ENCODE results near the gene CHCHD3. TPM values are rescaled to one million over a fixed set of nuclear protein-coding genes. Genes with fewer than 3 reads are reported as not detected.
"Not testable (repeated sequence)": the region's sequence is repeated elsewhere in the genome, so short reads cannot be mapped to it uniquely, and the experiment has no call there.

Gene CHCHD3
- total and polyA plus RNA-seq, 7 experiments from 2014 or later = 25.6 to 49.7 (median 38.6) TPM

DNA sequence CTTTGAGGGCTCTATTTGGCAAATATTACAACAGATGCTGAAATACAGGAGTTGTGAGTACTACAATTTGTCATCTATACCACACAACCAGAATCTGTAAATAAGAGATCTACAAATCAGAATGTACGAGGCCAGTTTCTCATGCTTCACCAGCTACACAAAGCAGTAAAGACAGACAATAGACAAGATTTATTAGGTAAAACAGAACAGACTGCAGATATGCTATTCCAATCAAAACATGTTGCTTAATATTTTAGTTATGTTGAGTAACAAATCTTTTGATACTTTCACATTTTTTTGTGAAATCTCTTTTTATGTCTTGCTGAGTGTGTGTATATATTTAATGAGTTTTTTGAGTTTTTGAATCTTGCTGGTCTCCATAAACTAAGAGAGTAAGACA lies 109.1 kb downstream of the CHCHD3 start:
- intact Hi-C loops (cut with micrococcal nuclease) = no loop called here
- Histone ChIP-seq H3K27me3 (ENCODE audit: control insufficient read depth in 2 of 2, insufficient read depth in 2 of 2, low read length in 2 of 2) (no peaks in the 10 kb centered on the region), H3K9me3 (ENCODE audit: control insufficient read depth in 2 of 3, low read length in 3 of 3) (no peaks in the 10 kb centered on the region), H3K4me1 (ENCODE audit: control insufficient read depth in 2 of 2, insufficient read depth in 2 of 2, low read length in 2 of 2) (no peaks in the 10 kb centered on the region), H3K4me3 (ENCODE audit: low read length) (no peak overlapping the region), H3K36me3 (ENCODE audit: control insufficient read depth in 2 of 3, insufficient read depth in 3 of 3, low read length in 3 of 3) (peaks cover 0 to 15% (median 0%) of the 10 kb centered on the region in 3 experiments), H3K27ac (ENCODE audit: low read depth, low read length) (no peak overlapping the region)
- CTCF ChIA-PET = interaction anchor here (0.6 kb wide), 1 partner anchor 78 kb away, joined by 3 read pairs; no protein-coding TSS in a partner anchor
- Mint-ChIP-seq H3K4me3 (no peak overlapping the region), H3K4me1 (peaks cover 3 to 13% (median 11%) of the 10 kb centered on the region in 7 donors), H3K9me3 (no peaks in the 10 kb centered on the region), H3K36me3 (peaks cover 6 to 70% (median 35%) of the 10 kb centered on the region in 5 donors), H3K27ac (no peak overlapping the region), H3K27me3 (no peaks in the 10 kb centered on the region)
- POLR2A ChIA-PET = no interaction called here
- ATAC-seq (no peak), DNase-seq (no peak)

DNA sequence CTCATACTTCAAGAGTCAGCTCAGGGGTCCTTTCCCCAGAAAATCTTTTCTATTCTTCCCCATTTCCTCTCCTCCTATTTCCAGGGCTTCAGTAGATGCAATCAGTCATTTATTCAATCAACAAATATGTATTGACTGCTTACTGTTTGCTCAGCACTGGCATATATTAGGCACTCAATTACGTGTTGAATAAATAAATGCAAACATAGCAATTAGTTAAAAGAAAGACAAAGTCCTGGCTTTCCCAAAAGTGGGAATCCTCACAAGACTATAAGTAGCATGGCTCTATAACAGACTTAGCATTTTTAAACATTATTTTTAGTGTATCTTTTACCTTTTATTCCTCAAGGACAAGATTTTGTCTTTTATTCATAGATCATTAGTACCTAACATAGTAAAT lies 111.6 kb downstream of the CHCHD3 start:
- no peak overlapping the region for H3K27ac ChIP-seq (ENCODE audit: low read depth, low read length)
- H3K4me1 ChIP-seq (ENCODE audit: control insufficient read depth in 2 of 2, insufficient read depth in 2 of 2, low read length in 2 of 2) = no peaks in the 10 kb centered on the region
- Mint-ChIP-seq H3K27me3 (no peaks in the 10 kb centered on the region), H3K4me3 (no peak overlapping the region), H3K9me3 (no peaks in the 10 kb centered on the region), H3K36me3 (peaks cover 6 to 63% (median 31%) of the 10 kb centered on the region in 5 donors), H3K4me1 (peaks cover 0 to 15% (median 6%) of the 10 kb centered on the region in 7 donors), H3K27ac (no peak overlapping the region)
- H3K9me3 ChIP-seq (ENCODE audit: control insufficient read depth in 2 of 3, low read length in 3 of 3) = no peaks in the 10 kb centered on the region
- no peak for DNase-seq
- POLR2A ChIA-PET = no interaction called here
- ATAC-seq = no peak
- no peak overlapping the region for H3K4me3 ChIP-seq (ENCODE audit: low read length)
- CTCF ChIA-PET = no interaction called here
- H3K27me3 ChIP-seq (ENCODE audit: control insufficient read depth in 2 of 2, insufficient read depth in 2 of 2, low read length in 2 of 2) = no peaks in the 10 kb centered on the region
- intact Hi-C loops (cut with micrococcal nuclease) = no loop called here
- peaks cover 0 to 15% (median 0%) of the 10 kb centered on the region in 3 experiments for H3K36me3 ChIP-seq (ENCODE audit: control insufficient read depth in 2 of 3, insufficient read depth in 3 of 3, low read length in 3 of 3)

DNA sequence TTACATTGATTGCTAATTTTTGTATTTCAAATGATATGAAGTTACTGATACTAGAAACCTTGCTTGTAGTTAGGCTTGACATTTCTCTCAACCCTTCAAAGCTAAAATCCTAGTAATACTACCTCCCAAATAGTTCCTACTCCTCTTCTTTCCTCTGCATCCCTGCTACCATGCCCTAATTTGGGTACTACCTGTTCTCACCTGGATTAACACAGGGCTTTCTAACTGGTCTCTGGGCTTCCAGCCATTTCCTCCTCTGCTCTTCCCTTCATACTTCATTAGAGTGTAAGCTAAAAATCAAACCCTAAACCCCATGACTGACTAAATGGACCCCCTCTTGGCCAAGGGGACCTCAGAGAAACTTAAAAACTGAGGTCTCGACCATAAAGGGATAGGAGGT lies 112.4 kb downstream of the CHCHD3 start:
- H3K27ac ChIP-seq (ENCODE audit: low read depth, low read length) = no peak overlapping the region
- H3K4me3 ChIP-seq (ENCODE audit: low read length) = no peak overlapping the region
- H3K4me1 ChIP-seq (ENCODE audit: control insufficient read depth in 2 of 2, insufficient read depth in 2 of 2, low read length in 2 of 2) = no peaks in the 10 kb centered on the region
- H3K9me3 ChIP-seq (ENCODE audit: control insufficient read depth in 2 of 3, low read length in 3 of 3) = no peaks in the 10 kb centered on the region
- DNase-seq (no peak), ATAC-seq (no peak)
- Mint-ChIP-seq H3K27ac (no peak overlapping the region), H3K4me3 (no peak overlapping the region), H3K27me3 (no peaks in the 10 kb centered on the region), H3K4me1 (peaks cover 0 to 15% (median 6%) of the 10 kb centered on the region in 7 donors), H3K9me3 (no peaks in the 10 kb centered on the region), H3K36me3 (peaks cover 6 to 59% (median 31%) of the 10 kb centered on the region in 5 donors)
- POLR2A ChIA-PET = no interaction called here
- H3K36me3 ChIP-seq (ENCODE audit: control insufficient read depth in 2 of 3, insufficient read depth in 3 of 3, low read length in 3 of 3) = peaks cover 0 to 10% (median 0%) of the 10 kb centered on the region in 3 experiments
- no peaks in the 10 kb centered on the region for H3K27me3 ChIP-seq (ENCODE audit: control insufficient read depth in 2 of 2, insufficient read depth in 2 of 2, low read length in 2 of 2)
- intact Hi-C loops (cut with micrococcal nuclease) = no loop called here
- CTCF ChIA-PET = no interaction called here

DNA sequence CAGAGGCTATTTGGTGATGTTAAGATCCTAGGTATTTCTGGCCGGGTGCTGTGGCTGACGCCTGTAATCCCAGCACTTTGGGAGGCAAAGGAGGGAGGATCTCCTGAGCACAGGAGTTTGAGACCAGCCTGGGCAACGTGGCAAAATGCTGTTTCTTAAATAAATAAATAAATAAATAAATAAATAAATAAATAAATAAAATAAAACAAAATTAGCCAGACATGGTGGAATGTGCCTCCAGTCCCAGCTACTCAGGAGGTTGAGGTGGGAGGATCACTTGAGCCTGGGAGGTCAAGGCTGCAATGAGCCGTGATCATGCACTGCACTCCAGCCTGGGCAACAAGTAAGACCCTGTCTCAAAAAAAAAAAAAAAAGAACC lies 114.4 kb downstream of the CHCHD3 start:
- H3K4me3 ChIP-seq (ENCODE audit: low read length); H3K9me3 Mint-ChIP-seq; H3K27me3 ChIP-seq (ENCODE audit: control insufficient read depth in 2 of 2, insufficient read depth in 2 of 2, low read length in 2 of 2); ATAC-seq; H3K27ac Mint-ChIP-seq; H3K4me1 ChIP-seq (ENCODE audit: control insufficient read depth in 2 of 2, insufficient read depth in 2 of 2, low read length in 2 of 2); POLR2A ChIA-PET; DNase-seq; H3K4me3 Mint-ChIP-seq; H3K27ac ChIP-seq (ENCODE audit: low read depth, low read length); H3K9me3 ChIP-seq (ENCODE audit: control insufficient read depth in 2 of 3, low read length in 3 of 3); H3K36me3 ChIP-seq (ENCODE audit: control insufficient read depth in 2 of 3, insufficient read depth in 3 of 3, low read length in 3 of 3); H3K27me3 Mint-ChIP-seq; CTCF ChIA-PET; intact Hi-C loops (cut with micrococcal nuclease): not testable (repeated sequence)
- Mint-ChIP-seq H3K4me1 (peaks cover 0 to 13% (median 6%) of the 10 kb centered on the region in 7 donors), H3K36me3 (peaks cover 0 to 40% (median 16%) of the 10 kb centered on the region in 5 donors)

DNA sequence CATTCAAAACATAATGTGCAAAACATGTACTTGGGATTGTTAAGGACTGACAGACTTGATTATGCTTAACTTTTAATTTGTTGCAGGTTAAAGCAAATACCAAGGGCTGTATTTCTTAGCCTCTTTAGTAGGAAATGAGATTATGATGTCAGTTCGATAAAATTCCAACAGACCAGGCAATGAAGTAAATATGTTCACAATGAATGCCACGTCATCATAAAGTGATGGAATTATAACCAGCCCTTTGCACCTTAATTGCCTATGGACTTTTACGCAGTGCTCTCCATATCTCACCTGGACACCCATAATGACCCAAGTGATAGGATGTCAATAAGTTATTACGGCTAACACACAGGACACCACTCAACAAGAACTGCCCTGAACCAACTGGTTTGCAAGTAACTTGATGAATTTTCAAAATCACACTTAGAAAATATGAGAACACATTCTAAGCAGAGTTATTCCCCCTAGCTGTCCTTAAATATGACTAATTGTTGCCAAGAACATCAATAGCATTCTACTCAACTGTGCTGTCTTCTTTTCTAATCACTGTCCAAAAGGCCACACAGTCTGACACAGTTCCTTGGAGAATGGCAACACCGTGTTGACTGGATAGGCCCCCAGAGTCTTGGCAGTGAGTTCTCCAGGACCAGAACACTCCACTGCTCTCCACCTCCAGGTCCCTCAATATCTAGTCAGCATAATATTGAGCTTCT lies 115.0 kb downstream of the CHCHD3 start:
- CTCF ChIA-PET = no interaction called here
- H3K27me3 Mint-ChIP-seq = no peaks in the 10 kb centered on the region

DNA sequence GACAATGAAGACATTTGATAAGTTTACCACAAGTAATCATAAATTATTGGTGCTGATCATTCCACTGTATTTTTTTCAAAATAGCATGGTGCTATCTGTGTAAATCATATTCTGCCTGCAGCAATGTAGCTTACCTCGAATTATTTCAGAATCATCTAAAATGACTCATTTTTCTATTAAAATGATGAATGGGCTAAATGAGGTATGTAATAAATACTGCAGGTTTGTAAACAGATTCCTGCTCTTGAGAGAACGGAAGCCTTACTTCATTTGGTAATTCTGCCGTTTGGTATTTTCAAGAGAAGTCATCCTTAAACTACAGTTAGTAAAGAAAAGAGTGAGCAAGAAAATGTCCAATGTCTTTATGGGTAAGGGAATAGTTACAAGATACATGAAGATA lies 115.9 kb downstream of the CHCHD3 start:
- CTCF ChIA-PET = no interaction called here
- Mint-ChIP-seq H3K36me3 (peaks cover 0 to 31% (median 13%) of the 10 kb centered on the region in 5 donors), H3K4me1 (peaks cover 0 to 14% (median 6%) of the 10 kb centered on the region in 7 donors), H3K4me3 (no peak overlapping the region), H3K27ac (no peak overlapping the region), H3K27me3 (no peaks in the 10 kb centered on the region), H3K9me3 (no peaks in the 10 kb centered on the region)
- POLR2A ChIA-PET = no interaction called here
- Histone ChIP-seq H3K4me1 (ENCODE audit: control insufficient read depth in 2 of 2, insufficient read depth in 2 of 2, low read length in 2 of 2) (no peaks in the 10 kb centered on the region), H3K36me3 (ENCODE audit: control insufficient read depth in 2 of 3, insufficient read depth in 3 of 3, low read length in 3 of 3) (no peaks in the 10 kb centered on the region), H3K27ac (ENCODE audit: low read depth, low read length) (no peak overlapping the region), H3K4me3 (ENCODE audit: low read length) (no peak overlapping the region), H3K9me3 (ENCODE audit: control insufficient read depth in 2 of 3, low read length in 3 of 3) (no peaks in the 10 kb centered on the region), H3K27me3 (ENCODE audit: control insufficient read depth in 2 of 2, insufficient read depth in 2 of 2, low read length in 2 of 2) (no peaks in the 10 kb centered on the region)
- ATAC-seq = no peak
- intact Hi-C loops (cut with micrococcal nuclease) = no loop called here
- DNase-seq = no peak

More for the DNA sequence above, 115.0 kb downstream of the CHCHD3 start:
- Histone ChIP-seq H3K36me3 (ENCODE audit: control insufficient read depth in 2 of 3, insufficient read depth in 3 of 3, low read length in 3 of 3) (no peaks in the 10 kb centered on the region), H3K27ac (ENCODE audit: low read depth, low read length) (no peak overlapping the region), H3K9me3 (ENCODE audit: control insufficient read depth in 2 of 3, low read length in 3 of 3) (no peaks in the 10 kb centered on the region), H3K4me1 (ENCODE audit: control insufficient read depth in 2 of 2, insufficient read depth in 2 of 2, low read length in 2 of 2) (no peaks in the 10 kb centered on the region), H3K4me3 (ENCODE audit: low read length) (no peak overlapping the region), H3K27me3 (ENCODE audit: control insufficient read depth in 2 of 2, insufficient read depth in 2 of 2, low read length in 2 of 2) (no peaks in the 10 kb centered on the region)
- Mint-ChIP-seq H3K4me1 (peaks cover 0 to 14% (median 6%) of the 10 kb centered on the region in 7 donors), H3K27ac (no peak overlapping the region), H3K36me3 (peaks cover 0 to 36% (median 13%) of the 10 kb centered on the region in 5 donors), H3K9me3 (no peaks in the 10 kb centered on the region), H3K4me3 (no peak overlapping the region)
- ATAC-seq (no peak), DNase-seq (no peak)
- POLR2A ChIA-PET = no interaction called here
- intact Hi-C loops (cut with micrococcal nuclease) = no loop called here

DNA sequence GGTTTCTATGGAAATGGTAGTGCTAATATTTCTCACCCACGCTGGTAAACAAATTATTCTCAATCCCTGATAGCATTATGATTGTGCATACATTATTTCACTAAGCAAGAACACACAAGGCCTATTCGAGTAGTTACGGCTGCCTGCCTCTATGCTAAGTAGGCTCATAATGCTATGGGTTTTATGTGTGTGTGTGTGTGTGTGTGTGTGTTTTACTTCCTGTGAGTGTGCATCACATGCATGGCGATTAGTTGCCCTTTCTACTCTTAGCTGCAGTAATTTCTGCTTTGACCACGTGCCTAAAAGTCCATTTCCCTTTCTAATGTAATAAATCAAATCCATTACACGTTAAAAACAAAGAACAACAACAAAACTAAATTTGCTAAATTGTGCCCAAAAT lies 117.0 kb downstream of the CHCHD3 start:
- Histone ChIP-seq H3K4me3 (ENCODE audit: low read length) (no peak overlapping the region), H3K9me3 (ENCODE audit: control insufficient read depth in 2 of 3, low read length in 3 of 3) (no peaks in the 10 kb centered on the region), H3K27me3 (ENCODE audit: control insufficient read depth in 2 of 2, insufficient read depth in 2 of 2, low read length in 2 of 2) (no peaks in the 10 kb centered on the region), H3K27ac (ENCODE audit: low read depth, low read length) (no peak overlapping the region), H3K4me1 (ENCODE audit: control insufficient read depth in 2 of 2, insufficient read depth in 2 of 2, low read length in 2 of 2) (no peaks in the 10 kb centered on the region), H3K36me3 (ENCODE audit: control insufficient read depth in 2 of 3, insufficient read depth in 3 of 3, low read length in 3 of 3) (no peaks in the 10 kb centered on the region)
- Mint-ChIP-seq H3K36me3 (peaks cover 0 to 32% (median 23%) of the 10 kb centered on the region in 5 donors), H3K27me3 (no peaks in the 10 kb centered on the region), H3K4me1 (peaks cover 0 to 16% (median 4%) of the 10 kb centered on the region in 7 donors), H3K4me3 (no peak overlapping the region), H3K27ac (no peak overlapping the region), H3K9me3 (no peaks in the 10 kb centered on the region)
- CTCF ChIA-PET = no interaction called here
- intact Hi-C loops (cut with micrococcal nuclease) = no loop called here
- ATAC-seq (peak; percentile 47), DNase-seq (no peak)
- POLR2A ChIA-PET = no interaction called here
